OCI-LY1 (cell line): ENCODE results near the gene APBA1.

Source experiments
- H2AFZ ChIP-seq: fragments of 200-600 bp; sonication (generic), shearing (Covaris generic); 2 replicates; pipeline ENCODE4 v1.6.0; 2014; ENCODE audit warnings: antibody characterized with exemption, mild to moderate bottlenecking, low read length
- H3F3A ChIP-seq: fragments of 200-600 bp; sonication (generic), shearing (Covaris generic); 2 replicates; pipeline ENCODE4 v1.6.0; 2014; ENCODE audit warnings: mild to moderate bottlenecking, antibody characterized with exemption, low read length, moderate library complexity; ENCODE audit not compliant: insufficient read depth
- H3K27ac ChIP-seq: fragments of 200-600 bp; sonication (generic); 2 replicates; pipeline ENCODE4 v1.5.1; 2014; ENCODE audit warnings: low read length, mixed run types, mild to moderate bottlenecking, low read depth; ENCODE audit not compliant: poor library complexity, severe bottlenecking
- H3K27me3 ChIP-seq: fragments of 200-600 bp; sonication (generic); 2 replicates; pipeline ENCODE4 v1.6.0; 2014; ENCODE audit warnings: antibody characterized with exemption, mild to moderate bottlenecking, low read length, moderate library complexity; ENCODE audit not compliant: insufficient read depth
- H3K36me3 ChIP-seq: fragments of 200-600 bp; sonication (generic); 2 replicates; pipeline ENCODE4 v1.6.1; 2014; ENCODE audit warnings: mild to moderate bottlenecking, antibody characterized with exemption, low read length, moderate library complexity, mixed read lengths; ENCODE audit not compliant: insufficient read depth
- H3K4me1 ChIP-seq: fragments of 200-600 bp; sonication (generic); 2 replicates; pipeline ENCODE4 v1.5.1; 2014; ENCODE audit warnings: mild to moderate bottlenecking, low read length, moderate library complexity; ENCODE audit not compliant: insufficient read depth, severe bottlenecking
- H3K4me2 ChIP-seq: fragments of 200-600 bp; sonication (generic), shearing (Covaris generic); 2 replicates; pipeline ENCODE4 v1.6.1; 2014; ENCODE audit warnings: low read length
- H3K4me3 ChIP-seq: fragments of 200-600 bp; sonication (generic); 2 replicates; pipeline ENCODE4 v1.5.1; 2014; ENCODE audit warnings: low read length, low read depth, mild to moderate bottlenecking, mixed read lengths; ENCODE audit not compliant: poor library complexity, severe bottlenecking
- H3K79me2 ChIP-seq: fragments of 200-600 bp; shearing (Covaris generic); 2 replicates; pipeline ENCODE4 v1.6.1; 2016; ENCODE audit warnings: mixed run types, low read length, mixed read lengths; ENCODE audit not compliant: insufficient read depth
- H3K9ac ChIP-seq: fragments of 200-600 bp; sonication (generic), shearing (Covaris generic); 2 replicates; pipeline ENCODE4 v1.6.1; 2014; ENCODE audit warnings: mild to moderate bottlenecking, low read length, mixed read lengths
- H3K9me2 ChIP-seq: fragments of 200-600 bp; sonication (generic), shearing (Covaris generic); 2 replicates; pipeline ENCODE4 v1.6.1; 2014; ENCODE audit warnings: low read depth, mild to moderate bottlenecking, low read length, mixed read lengths
- H3K9me3 ChIP-seq: fragments of 200-600 bp; shearing (Covaris generic); 2 replicates; pipeline ENCODE4 v1.6.1; 2014; ENCODE audit warnings: low read length, mixed read lengths
- H4K20me1 ChIP-seq: fragments of 200-600 bp; sonication (generic), shearing (Covaris generic); 2 replicates; pipeline ENCODE4 v1.6.0; 2016; ENCODE audit warnings: mild to moderate bottlenecking, low read length; ENCODE audit not compliant: insufficient read depth
- EZH2 ChIP-seq: fragments of 200-600 bp; sonication (generic), shearing (Covaris generic); IDR thresholded peaks from 2 replicates; pipeline ENCODE4 v1.8.0; 2017; ENCODE audit warnings: borderline replicate concordance, mixed run types, mild to moderate bottlenecking, antibody characterized with exemption, low read length, moderate library complexity, mixed read lengths
- TF ChIP-seq, protein P1 (sequence below): fragments of 200-600 bp; sonication (generic), shearing (Covaris generic); IDR thresholded peaks from 2 replicates; pipeline ENCODE4 v1.5.1; 2017; ENCODE audit warnings: mild to moderate bottlenecking, antibody characterized with exemption, low read length, moderate library complexity, mixed read lengths

APBA1 gene

DNA sequence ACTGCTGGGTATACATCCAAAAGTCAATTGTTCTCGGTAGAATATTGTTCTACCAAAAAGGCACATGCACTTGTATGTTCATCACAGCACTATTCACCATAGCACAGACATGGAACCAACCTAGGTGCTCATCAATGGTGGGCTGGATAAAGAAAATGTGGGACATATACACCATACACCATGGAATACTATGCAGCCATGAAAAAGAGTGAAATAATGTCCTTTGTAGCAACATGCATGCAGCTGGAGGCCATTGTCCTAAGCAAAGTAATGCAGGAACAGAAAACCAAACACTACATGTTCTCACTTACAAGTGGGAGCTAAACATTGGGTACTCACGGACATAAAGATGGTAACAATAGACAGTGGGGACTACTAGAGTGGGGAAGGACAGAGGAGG, 145.5 kb downstream of the APBA1 start:
- Histone ChIP-seq H3K4me3 (no peak overlapping the region), H3F3A (no peaks in the 10 kb centered on the region), H3K9me2 (no peaks in the 10 kb centered on the region), H3K4me2 (no peak overlapping the region), H3K9ac (no peak overlapping the region), H3K27ac (no peak overlapping the region), H3K79me2 (no peaks in the 10 kb centered on the region), H4K20me1 (no peaks in the 10 kb centered on the region), H3K9me3 (no peaks in the 10 kb centered on the region), H3K36me3 (no peaks in the 10 kb centered on the region), H3K4me1 (no peaks in the 10 kb centered on the region), H2AFZ (no peak overlapping the region), H3K27me3 (no peaks in the 10 kb centered on the region)
- no peak for TF ChIP-seq EZH2
- TF ChIP-seq, protein P1, sequence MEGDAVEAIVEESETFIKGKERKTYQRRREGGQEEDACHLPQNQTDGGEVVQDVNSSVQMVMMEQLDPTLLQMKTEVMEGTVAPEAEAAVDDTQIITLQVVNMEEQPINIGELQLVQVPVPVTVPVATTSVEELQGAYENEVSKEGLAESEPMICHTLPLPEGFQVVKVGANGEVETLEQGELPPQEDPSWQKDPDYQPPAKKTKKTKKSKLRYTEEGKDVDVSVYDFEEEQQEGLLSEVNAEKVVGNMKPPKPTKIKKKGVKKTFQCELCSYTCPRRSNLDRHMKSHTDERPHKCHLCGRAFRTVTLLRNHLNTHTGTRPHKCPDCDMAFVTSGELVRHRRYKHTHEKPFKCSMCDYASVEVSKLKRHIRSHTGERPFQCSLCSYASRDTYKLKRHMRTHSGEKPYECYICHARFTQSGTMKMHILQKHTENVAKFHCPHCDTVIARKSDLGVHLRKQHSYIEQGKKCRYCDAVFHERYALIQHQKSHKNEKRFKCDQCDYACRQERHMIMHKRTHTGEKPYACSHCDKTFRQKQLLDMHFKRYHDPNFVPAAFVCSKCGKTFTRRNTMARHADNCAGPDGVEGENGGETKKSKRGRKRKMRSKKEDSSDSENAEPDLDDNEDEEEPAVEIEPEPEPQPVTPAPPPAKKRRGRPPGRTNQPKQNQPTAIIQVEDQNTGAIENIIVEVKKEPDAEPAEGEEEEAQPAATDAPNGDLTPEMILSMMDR: no peak

DNA sequence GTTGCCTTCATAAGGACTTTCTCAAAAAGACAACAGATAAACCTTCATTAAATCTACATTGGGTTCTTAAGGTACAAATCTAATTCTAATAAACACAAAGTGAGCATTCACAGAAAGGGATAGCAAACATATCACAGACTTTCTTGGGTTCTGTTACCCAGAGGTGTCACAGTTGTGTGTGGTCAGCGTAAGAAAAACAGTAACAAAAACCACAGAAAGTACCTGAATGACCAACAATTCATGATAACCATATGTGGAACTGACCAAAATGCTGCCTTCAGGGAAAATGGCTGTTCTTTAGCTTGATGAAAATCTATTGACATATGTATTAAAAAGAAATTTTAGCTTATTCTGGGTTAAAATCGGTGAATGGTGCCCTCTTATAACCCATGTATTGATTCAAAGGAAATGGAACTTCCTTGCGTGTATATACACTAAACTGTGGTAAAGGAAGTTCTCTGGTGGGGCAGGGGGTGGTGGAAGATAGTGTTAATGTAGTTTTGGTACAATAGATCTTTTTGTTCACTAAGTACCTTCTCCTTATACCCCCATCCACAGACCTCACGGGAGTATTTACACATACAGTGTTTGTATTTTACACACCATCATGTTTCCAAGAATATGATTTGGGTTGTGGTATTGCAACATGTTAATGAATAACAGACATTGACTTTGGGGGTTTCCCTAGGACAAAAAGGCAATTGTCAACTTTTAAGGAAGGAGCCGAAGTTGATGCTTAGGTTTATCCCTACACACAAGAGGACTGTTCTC, 152.5 kb downstream of the APBA1 start:
- H3K9me3 ChIP-seq: no peaks in the 10 kb centered on the region
- H3F3A ChIP-seq: no peaks in the 10 kb centered on the region
- no peaks in the 10 kb centered on the region for H3K27me3 ChIP-seq
- H3K27ac ChIP-seq: no peak overlapping the region
- no peaks in the 10 kb centered on the region for H4K20me1 ChIP-seq
- H2AFZ ChIP-seq: no peak overlapping the region
- no peak overlapping the region for H3K4me3 ChIP-seq
- no peaks in the 10 kb centered on the region for H3K9me2 ChIP-seq
- H3K4me2 ChIP-seq: no peak overlapping the region
- no peak overlapping the region for H3K9ac ChIP-seq
- no peaks in the 10 kb centered on the region for H3K4me1 ChIP-seq
- TF ChIP-seq, protein P1: no peak
- TF ChIP-seq EZH2: no peak
- H3K36me3 ChIP-seq: no peaks in the 10 kb centered on the region
- no peaks in the 10 kb centered on the region for H3K79me2 ChIP-seq

DNA sequence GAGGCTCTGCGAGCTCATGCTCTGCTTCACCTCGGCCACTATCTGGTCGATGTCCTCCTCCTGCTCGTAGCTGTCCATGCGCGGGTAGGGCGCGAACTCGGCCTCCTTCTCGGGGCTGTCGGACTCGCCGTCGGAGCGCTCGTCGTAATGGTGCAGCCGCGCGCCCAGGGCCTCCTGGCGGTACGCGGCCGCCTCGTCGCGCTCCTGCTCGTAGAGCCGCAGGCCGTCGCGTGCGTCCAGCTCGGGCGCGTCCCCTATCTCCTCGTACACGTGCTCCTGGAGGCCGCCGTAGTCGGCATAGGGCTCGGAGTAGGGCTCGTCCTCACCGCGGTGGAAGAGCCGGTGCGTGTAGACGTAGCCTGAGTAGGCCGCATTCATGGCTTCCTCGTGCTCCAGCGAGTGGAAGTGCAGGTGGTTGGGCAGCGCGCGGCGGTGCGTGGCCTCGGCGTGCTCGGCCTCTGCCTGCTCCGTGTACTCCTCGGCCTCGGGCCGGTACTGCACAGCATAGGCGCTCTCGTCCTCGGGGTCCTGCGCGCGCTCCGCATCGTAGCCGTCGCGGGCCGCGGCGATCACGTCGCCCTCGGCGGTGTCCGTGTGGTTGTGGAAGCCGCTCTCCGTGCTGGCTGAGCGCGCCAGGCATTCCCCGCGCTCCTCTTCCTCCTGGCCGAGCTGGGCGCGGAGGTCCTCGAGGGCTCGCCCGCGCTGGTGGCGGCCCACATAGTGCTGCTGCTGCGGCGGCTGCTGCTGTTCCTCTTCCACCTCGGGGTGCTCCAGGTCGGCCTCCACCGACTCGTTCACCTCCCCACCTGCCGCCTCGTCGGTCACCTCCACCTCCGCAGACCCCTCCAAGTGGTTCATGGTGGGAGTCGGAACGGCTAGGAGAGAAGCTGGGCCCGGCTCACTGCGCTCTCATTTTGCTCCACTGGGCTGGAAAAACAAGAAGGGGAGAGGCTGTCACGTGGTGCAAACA, 155.5 kb downstream of the APBA1 start:
- no peaks in the 10 kb centered on the region for H3K79me2 ChIP-seq
- no peak overlapping the region for H3K4me2 ChIP-seq
- no peak overlapping the region for H3K9ac ChIP-seq
- H3K27me3 ChIP-seq: no peaks in the 10 kb centered on the region
- TF ChIP-seq, protein P1: no peak
- no peak for TF ChIP-seq EZH2
- H2AFZ ChIP-seq: no peak overlapping the region
- H3K36me3 ChIP-seq: no peaks in the 10 kb centered on the region
- no peaks in the 10 kb centered on the region for H3K9me3 ChIP-seq
- no peak overlapping the region for H3K4me3 ChIP-seq
- H4K20me1 ChIP-seq: no peaks in the 10 kb centered on the region
- no peak overlapping the region for H3K27ac ChIP-seq
- H3F3A ChIP-seq: no peaks in the 10 kb centered on the region
- H3K4me1 ChIP-seq: no peaks in the 10 kb centered on the region
- no peaks in the 10 kb centered on the region for H3K9me2 ChIP-seq
